Measurements from ENCODE around the gene MYD88.

DNA sequence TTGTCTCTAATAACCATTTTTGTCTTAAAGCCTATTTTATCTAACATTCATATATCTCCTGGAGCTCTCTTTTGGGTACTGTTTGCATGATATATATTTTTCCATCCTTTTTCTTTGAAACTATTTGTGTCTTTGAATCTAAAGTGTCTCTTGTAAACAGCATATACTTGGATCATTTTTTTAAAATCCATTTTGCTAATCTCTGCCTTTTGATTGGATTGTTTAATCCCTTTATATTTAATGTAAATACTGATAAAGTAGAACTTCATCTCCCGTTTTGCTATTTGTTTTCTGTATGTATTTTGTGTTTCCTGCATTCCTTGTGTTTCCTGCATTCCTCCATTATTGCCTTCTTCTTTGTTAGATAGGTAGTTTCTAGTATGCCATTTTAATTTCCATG lies 32.9 kb upstream of the MYD88 start:
- TF ChIP-seq, protein P1, sequence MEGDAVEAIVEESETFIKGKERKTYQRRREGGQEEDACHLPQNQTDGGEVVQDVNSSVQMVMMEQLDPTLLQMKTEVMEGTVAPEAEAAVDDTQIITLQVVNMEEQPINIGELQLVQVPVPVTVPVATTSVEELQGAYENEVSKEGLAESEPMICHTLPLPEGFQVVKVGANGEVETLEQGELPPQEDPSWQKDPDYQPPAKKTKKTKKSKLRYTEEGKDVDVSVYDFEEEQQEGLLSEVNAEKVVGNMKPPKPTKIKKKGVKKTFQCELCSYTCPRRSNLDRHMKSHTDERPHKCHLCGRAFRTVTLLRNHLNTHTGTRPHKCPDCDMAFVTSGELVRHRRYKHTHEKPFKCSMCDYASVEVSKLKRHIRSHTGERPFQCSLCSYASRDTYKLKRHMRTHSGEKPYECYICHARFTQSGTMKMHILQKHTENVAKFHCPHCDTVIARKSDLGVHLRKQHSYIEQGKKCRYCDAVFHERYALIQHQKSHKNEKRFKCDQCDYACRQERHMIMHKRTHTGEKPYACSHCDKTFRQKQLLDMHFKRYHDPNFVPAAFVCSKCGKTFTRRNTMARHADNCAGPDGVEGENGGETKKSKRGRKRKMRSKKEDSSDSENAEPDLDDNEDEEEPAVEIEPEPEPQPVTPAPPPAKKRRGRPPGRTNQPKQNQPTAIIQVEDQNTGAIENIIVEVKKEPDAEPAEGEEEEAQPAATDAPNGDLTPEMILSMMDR (optimal IDR thresholded peaks at IDR 0.05 in 1 of 3, IDR thresholded peaks at IDR 0.05 in 1 of 3, conservative IDR thresholded peaks at IDR 0.05 in 1 of 3; ENCODE audit: extremely low read depth in 1 of 3, insufficient read depth in 2 of 3, low read length in 3 of 3): no peak
- TF ChIP-seq EZH2 (IDR thresholded peaks at IDR 0.05; ENCODE audit: low read length): no peak
